ENCODE results near the gene MYO3A.
"Not testable (repeated sequence)": the region's sequence is repeated elsewhere in the genome, so short reads cannot be mapped to it uniquely, and the experiment has no call there.

Gene MYO3A

GRCh38 chr10:26029858-26030257 lies 95.8 kb downstream of the MYO3A start:
- Mint-ChIP-seq H3K4me3 (no peak overlapping the region), H3K27ac (no peak overlapping the region), H3K4me1 (no peaks in the 10 kb centered on the region), H3K36me3 (no peaks in the 10 kb centered on the region), H3K9me3 (no peaks in the 10 kb centered on the region), H3K27me3 (no peaks in the 10 kb centered on the region)
- no peak for ATAC-seq

GRCh38 chr10:26031300-26031699 lies 97.3 kb downstream of the MYO3A start:
- Mint-ChIP-seq H3K4me1 (no peaks in the 10 kb centered on the region), H3K4me3 (no peak overlapping the region), H3K9me3 (no peaks in the 10 kb centered on the region), H3K36me3 (no peaks in the 10 kb centered on the region), H3K27me3 (no peaks in the 10 kb centered on the region), H3K27ac (no peak overlapping the region)
- no peak for ATAC-seq

DNA sequence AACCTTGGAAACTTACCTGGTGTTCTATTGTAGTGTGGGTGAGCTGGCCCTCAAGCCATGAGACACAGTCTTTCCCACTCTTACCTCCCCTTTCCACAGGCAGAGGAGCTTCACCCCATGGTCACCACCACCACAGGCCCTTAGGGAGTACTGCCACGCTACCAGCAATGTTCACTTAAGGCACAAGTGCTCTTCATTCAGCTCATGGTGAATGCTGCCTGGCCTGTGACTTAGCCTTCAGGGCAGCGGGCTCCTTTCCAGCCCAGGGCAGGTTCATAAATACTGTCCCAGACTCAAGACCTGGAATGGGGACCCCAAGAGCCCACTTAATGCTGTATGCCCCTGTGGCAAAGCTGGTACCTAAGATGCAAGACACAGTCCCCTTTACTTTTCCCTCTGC lies 109.4 kb downstream of the MYO3A start:
- H3K27me3 Mint-ChIP-seq = no peaks in the 10 kb centered on the region
- no peak overlapping the region for H3K4me3 Mint-ChIP-seq
- no peak overlapping the region for H3K27ac Mint-ChIP-seq
- no peaks in the 10 kb centered on the region for H3K36me3 Mint-ChIP-seq
- peak; percentile 24 for ATAC-seq
- H3K4me1 Mint-ChIP-seq = no peaks in the 10 kb centered on the region
- H3K9me3 Mint-ChIP-seq = peaks cover 24% of the 10 kb centered on the region

DNA sequence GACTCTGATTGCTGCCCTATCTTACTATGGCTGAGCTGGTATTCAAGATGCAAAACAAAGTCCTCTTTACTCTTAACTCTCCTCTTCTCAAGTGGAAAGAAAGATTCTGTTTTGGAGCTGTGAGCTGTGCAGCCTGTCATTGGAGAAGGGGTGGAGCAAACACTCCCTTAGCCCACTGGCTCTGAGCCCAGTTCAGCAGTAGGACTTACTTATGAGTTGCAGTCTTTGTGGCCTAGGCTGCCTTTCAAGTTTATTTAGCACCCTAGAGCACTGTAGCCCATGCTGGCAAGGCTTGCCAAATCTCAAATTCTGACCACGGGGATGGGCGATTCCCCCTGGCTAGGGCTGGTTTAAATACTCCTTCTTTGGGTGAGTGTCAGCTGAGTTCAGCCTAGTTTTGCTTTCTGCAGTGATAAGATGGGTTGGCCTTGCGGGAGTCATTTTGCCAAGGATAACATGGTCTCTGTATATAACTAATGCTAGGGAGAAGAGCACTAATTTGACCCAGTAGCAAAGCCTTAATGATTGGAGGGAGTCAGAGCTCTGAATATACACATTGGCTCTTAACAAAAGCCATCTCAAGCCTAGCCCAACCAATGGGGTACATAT lies 110.2 kb downstream of the MYO3A start:
- no peaks in the 10 kb centered on the region for H3K27me3 Mint-ChIP-seq
- ATAC-seq = no peak
- no peaks in the 10 kb centered on the region for H3K36me3 Mint-ChIP-seq
- no peak overlapping the region for H3K27ac Mint-ChIP-seq
- H3K4me1 Mint-ChIP-seq = no peaks in the 10 kb centered on the region
- peaks cover 20% of the 10 kb centered on the region for H3K9me3 Mint-ChIP-seq
- H3K4me3 Mint-ChIP-seq = no peak overlapping the region

GRCh38 chr10:26046073-26046700 lies 112.2 kb downstream of the MYO3A start:
- Mint-ChIP-seq H3K4me1 (no peaks in the 10 kb centered on the region), H3K27ac (no peak overlapping the region), H3K9me3 (peaks cover 13% of the 10 kb centered on the region), H3K27me3 (no peaks in the 10 kb centered on the region), H3K4me3 (no peak overlapping the region), H3K36me3 (no peaks in the 10 kb centered on the region)
- ATAC-seq = no peak

GRCh38 chr10:26048756-26049155 lies 114.7 kb downstream of the MYO3A start:
- Mint-ChIP-seq H3K9me3 (peaks cover 3% of the 10 kb centered on the region), H3K4me3 (no peak overlapping the region), H3K36me3 (no peaks in the 10 kb centered on the region), H3K4me1 (no peaks in the 10 kb centered on the region), H3K27ac (no peak overlapping the region), H3K27me3 (no peaks in the 10 kb centered on the region)
- no peak for ATAC-seq

GRCh38 chr10:26052326-26052725 lies 118.3 kb downstream of the MYO3A start:
- H3K4me1 Mint-ChIP-seq = no peaks in the 10 kb centered on the region
- H3K27ac Mint-ChIP-seq = no peak overlapping the region

GRCh38 chr10:26057466-26057865 lies 123.4 kb downstream of the MYO3A start:
- H3K27me3 Mint-ChIP-seq = peaks cover 12% of the 10 kb centered on the region
- H3K36me3 Mint-ChIP-seq = no peaks in the 10 kb centered on the region
- no peaks in the 10 kb centered on the region for H3K4me1 Mint-ChIP-seq
- H3K4me3 Mint-ChIP-seq = no peak overlapping the region
- no peak for ATAC-seq
- no peak overlapping the region for H3K27ac Mint-ChIP-seq
- peaks cover 16% of the 10 kb centered on the region for H3K9me3 Mint-ChIP-seq

More at GRCh38 chr10:26052326-26052725, 118.3 kb downstream of the MYO3A start:
- Mint-ChIP-seq H3K9me3 (peaks cover 16% of the 10 kb centered on the region), H3K36me3 (no peaks in the 10 kb centered on the region), H3K4me3 (no peak overlapping the region), H3K27me3 (peaks cover 12% of the 10 kb centered on the region)
- ATAC-seq = no peak

DNA sequence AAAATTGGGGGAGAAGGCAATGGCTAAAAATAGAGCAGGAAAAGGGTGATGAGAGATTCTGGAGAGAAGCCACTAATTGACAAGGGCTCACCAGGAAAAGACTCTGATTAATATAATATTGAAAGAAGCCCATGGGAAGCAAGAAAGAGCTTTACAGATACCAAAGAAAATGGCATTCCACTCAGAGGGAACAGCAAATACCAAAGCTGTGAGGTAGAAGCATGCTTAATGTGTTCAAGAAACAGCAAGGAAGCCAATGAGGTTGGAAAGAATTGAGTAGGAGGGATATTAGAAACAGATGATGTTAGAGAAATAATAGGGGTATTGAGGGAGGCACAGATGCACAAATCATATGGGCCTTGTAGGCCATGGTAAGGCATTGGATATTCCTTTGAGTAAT lies 130.1 kb downstream of the MYO3A start:
- Mint-ChIP-seq H3K4me1 (no peaks in the 10 kb centered on the region), H3K9me3 (peaks cover 2% of the 10 kb centered on the region), H3K4me3 (no peak overlapping the region), H3K36me3 (no peaks in the 10 kb centered on the region), H3K27ac (no peak overlapping the region), H3K27me3 (no peaks in the 10 kb centered on the region)
- no peak for ATAC-seq

DNA sequence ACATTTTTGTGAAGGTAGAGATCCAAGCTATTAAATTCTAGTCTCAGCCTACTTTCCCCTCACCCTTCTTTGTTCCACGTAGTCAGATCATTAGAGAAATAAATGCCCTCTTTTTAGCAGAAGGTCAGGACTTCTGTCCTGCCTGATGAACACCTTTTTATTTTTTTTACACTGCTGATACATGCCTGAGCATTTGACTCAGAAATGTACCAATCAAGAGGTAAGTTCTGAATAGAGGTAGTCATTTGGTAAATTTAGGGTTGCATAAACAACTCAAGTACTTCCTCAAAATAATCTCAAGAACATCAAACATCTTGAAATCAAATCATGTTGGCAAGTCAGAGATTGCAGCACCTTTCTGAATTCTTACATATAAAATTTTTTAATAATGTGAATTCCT lies 133.7 kb downstream of the MYO3A start:
- no peak overlapping the region for H3K27ac Mint-ChIP-seq
- H3K9me3 Mint-ChIP-seq = peaks cover 8% of the 10 kb centered on the region
- no peak for ATAC-seq
- no peaks in the 10 kb centered on the region for H3K36me3 Mint-ChIP-seq
- no peaks in the 10 kb centered on the region for H3K27me3 Mint-ChIP-seq
- H3K4me3 Mint-ChIP-seq = no peak overlapping the region
- H3K4me1 Mint-ChIP-seq = no peaks in the 10 kb centered on the region

- not testable (repeated sequence) for H3K4me1 Mint-ChIP-seq, H3K9me3 Mint-ChIP-seq, H3K36me3 Mint-ChIP-seq, H3K27ac Mint-ChIP-seq, H3K4me3 Mint-ChIP-seq, ATAC-seq
- H3K27me3 Mint-ChIP-seq = peaks cover 24% of the 10 kb centered on the region
These were observed 146.9 kb downstream of the MYO3A start for GRCh38 chr10:26080971-26081370.

GRCh38 chr10:26081459-26081858 lies 147.4 kb downstream of the MYO3A start:
- Mint-ChIP-seq H3K9me3 (peaks cover 6% of the 10 kb centered on the region), H3K27ac (no peak overlapping the region), H3K36me3 (no peaks in the 10 kb centered on the region), H3K4me1 (no peaks in the 10 kb centered on the region), H3K27me3 (peaks cover 29% of the 10 kb centered on the region), H3K4me3 (no peak overlapping the region)
- ATAC-seq = no peak

- no peak for ATAC-seq
- H3K36me3 Mint-ChIP-seq = no peaks in the 10 kb centered on the region
- no peak overlapping the region for H3K4me3 Mint-ChIP-seq
- no peak overlapping the region for H3K27ac Mint-ChIP-seq
- no peaks in the 10 kb centered on the region for H3K4me1 Mint-ChIP-seq
- no peaks in the 10 kb centered on the region for H3K9me3 Mint-ChIP-seq
- H3K27me3 Mint-ChIP-seq = peaks cover 40% of the 10 kb centered on the region
These were observed 151.5 kb downstream of the MYO3A start for GRCh38 chr10:26085549-26085948.

- H3K36me3 Mint-ChIP-seq = no peaks in the 10 kb centered on the region
- no peak overlapping the region for H3K27ac Mint-ChIP-seq
- H3K4me3 Mint-ChIP-seq = no peak overlapping the region
- H3K9me3 Mint-ChIP-seq = no peaks in the 10 kb centered on the region
- peaks cover 31% of the 10 kb centered on the region for H3K27me3 Mint-ChIP-seq
- no peak for ATAC-seq
- H3K4me1 Mint-ChIP-seq = no peaks in the 10 kb centered on the region
These were observed 153.6 kb downstream of the MYO3A start for GRCh38 chr10:26087666-26088065.

GRCh38 chr10:26090026-26090425 lies 156.0 kb downstream of the MYO3A start:
- no peak for ATAC-seq

DNA sequence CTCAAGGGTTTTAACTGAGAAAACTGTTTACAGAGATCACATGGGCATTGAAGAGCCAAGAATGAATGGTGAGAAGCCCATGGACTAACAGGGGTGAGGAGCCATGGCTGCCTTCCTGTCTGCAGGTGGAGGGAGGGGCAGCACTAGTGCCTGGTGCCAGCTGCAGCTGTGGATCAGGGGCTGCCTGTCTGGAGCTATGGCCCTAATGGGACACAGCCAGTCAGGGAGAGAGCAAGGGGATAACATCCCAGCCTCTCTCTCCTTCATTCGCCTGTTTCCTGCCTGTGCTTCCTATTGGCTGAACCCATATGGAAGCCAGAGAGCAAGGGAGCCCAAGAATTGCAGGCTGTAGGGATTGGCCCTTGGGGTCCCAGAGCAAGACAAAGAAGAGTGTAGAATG lies 156.7 kb downstream of the MYO3A start:
- Mint-ChIP-seq H3K9me3 (no peaks in the 10 kb centered on the region), H3K4me3 (no peak overlapping the region), H3K27ac (no peak overlapping the region), H3K4me1 (no peaks in the 10 kb centered on the region), H3K36me3 (no peaks in the 10 kb centered on the region), H3K27me3 (peaks cover 17% of the 10 kb centered on the region)
- ATAC-seq = no peak

More at GRCh38 chr10:26090026-26090425, 156.0 kb downstream of the MYO3A start:
- Mint-ChIP-seq H3K36me3 (no peaks in the 10 kb centered on the region), H3K9me3 (no peaks in the 10 kb centered on the region), H3K27ac (no peak overlapping the region), H3K27me3 (peaks cover 25% of the 10 kb centered on the region), H3K4me3 (no peak overlapping the region), H3K4me1 (no peaks in the 10 kb centered on the region)

Measured in stimulated activated memory B cell treated with anti-CD40 and anti-IgM and Interleukin-4, amounts not matched to agents 10 μg/mL and 1 μg/mL and 100 μg/mL, for 72 hours (primary cell).